Natural killer cell (primary cell): ENCODE data around the gene HPCA. TPM values are rescaled to one million over a fixed set of nuclear protein-coding genes. Genes with fewer than 3 reads are reported as not detected.

Experiments
- ATAC-seq, 3 donors: fragments of 150-1000 bp in 2 of 3; fragments of 200-7000 bp in 1 of 3; cut with Tn5 transposase; 1 replicate in 1 of 3; 2 replicates in 2 of 3; pipeline ENCODE4 v1.10.0; 2021; ENCODE audit warnings: mild to moderate bottlenecking in 2 of 3, moderate library complexity in 2 of 3
- DNase-seq, 2 donors: peaks; one replicate each; pipeline versions ENCODE4 v3.0.0 to v3.0.0-alpha.2; 2013 to 2021; ENCODE audit warnings: mixed read lengths in 1 of 2
- H3K27ac ChIP-seq: one replicate; pipeline ENCODE4 v1.5.1; 2013; ENCODE audit warnings: mild to moderate bottlenecking, low read length
- H3K27me3 ChIP-seq: one replicate; pipeline ENCODE4 v1.6.1; 2013; ENCODE audit warnings: low read length; ENCODE audit not compliant: control insufficient read depth, insufficient read depth
- H3K36me3 ChIP-seq: one replicate; pipeline ENCODE4 v1.6.1; 2013; ENCODE audit warnings: low read length; ENCODE audit not compliant: control insufficient read depth, insufficient read depth
- H3K4me1 ChIP-seq: one replicate; pipeline ENCODE4 v1.6.1; 2013; ENCODE audit warnings: low read length; ENCODE audit not compliant: control insufficient read depth, insufficient read depth
- H3K4me3 ChIP-seq: one replicate; pipeline ENCODE4 v1.5.1; 2013; ENCODE audit warnings: low read length
- H3K9me3 ChIP-seq: one replicate; pipeline ENCODE4 v1.6.1; 2013; ENCODE audit warnings: low read length; ENCODE audit not compliant: control insufficient read depth, insufficient read depth
- H3K27ac Mint-ChIP-seq, 2 donors: one replicate each; pipeline ENCODE4 v1.8.0; 2022; ENCODE audit warnings: mild to moderate bottlenecking in 2 of 2, mixed read lengths in 2 of 2, moderate library complexity in 1 of 2
- H3K27me3 Mint-ChIP-seq, 2 donors: one replicate each; pipeline ENCODE4 v1.8.0; 2022; ENCODE audit warnings: low read depth in 2 of 2, mixed read lengths in 2 of 2
- H3K36me3 Mint-ChIP-seq: one replicate; pipeline ENCODE4 v1.8.0; 2022; ENCODE audit warnings: mixed read lengths
- H3K4me1 Mint-ChIP-seq, 2 donors: one replicate each; pipeline ENCODE4 v1.8.0; 2022; ENCODE audit warnings: mixed read lengths in 2 of 2
- H3K4me3 Mint-ChIP-seq: one replicate; pipeline ENCODE4 v1.8.0; 2022; ENCODE audit warnings: mild to moderate bottlenecking, moderate library complexity, mixed read lengths
- H3K9me3 Mint-ChIP-seq, 2 donors: one replicate each; pipeline ENCODE4 v1.8.0; 2022; ENCODE audit warnings: mixed read lengths in 2 of 2
- WGBS: methylation state at CpG from one replicate; pipeline ENCODE4 v1.1.7; 2013; ENCODE audit warnings: missing lambda C conversion rate; ENCODE audit not compliant: insufficient coverage; 5-methylcytosine and 5-hydroxymethylcytosine counted together
- intact Hi-C: fragments of 100-400 bp; cut with micrococcal nuclease; formaldehyde crosslinking; loops from one replicate; pipeline ENCODE4 v1.14.2; 2022
- total RNA-seq, 4 donors: library from RNA; stranded (reverse); fragments of 120-200 nt in 1 of 4; gene quantifications; one replicate each; pipeline versions ENCODE4 v1.2.3 to v1.2.4, GENCODE V29; 2013 to 2022
- TF ChIP-seq, protein P1 (sequence below): fragments of 200-600 bp; IDR thresholded peaks from one replicate; pipeline ENCODE4 v1.8.0; 2022; ENCODE audit warnings: antibody characterized with exemption

HPCA gene
- total RNA-seq, 3 donors from 2014 or later (not counting 1 experiment from before 2014, with no cell fraction given), result 0.59 TPM; not detected in 2

DNA sequence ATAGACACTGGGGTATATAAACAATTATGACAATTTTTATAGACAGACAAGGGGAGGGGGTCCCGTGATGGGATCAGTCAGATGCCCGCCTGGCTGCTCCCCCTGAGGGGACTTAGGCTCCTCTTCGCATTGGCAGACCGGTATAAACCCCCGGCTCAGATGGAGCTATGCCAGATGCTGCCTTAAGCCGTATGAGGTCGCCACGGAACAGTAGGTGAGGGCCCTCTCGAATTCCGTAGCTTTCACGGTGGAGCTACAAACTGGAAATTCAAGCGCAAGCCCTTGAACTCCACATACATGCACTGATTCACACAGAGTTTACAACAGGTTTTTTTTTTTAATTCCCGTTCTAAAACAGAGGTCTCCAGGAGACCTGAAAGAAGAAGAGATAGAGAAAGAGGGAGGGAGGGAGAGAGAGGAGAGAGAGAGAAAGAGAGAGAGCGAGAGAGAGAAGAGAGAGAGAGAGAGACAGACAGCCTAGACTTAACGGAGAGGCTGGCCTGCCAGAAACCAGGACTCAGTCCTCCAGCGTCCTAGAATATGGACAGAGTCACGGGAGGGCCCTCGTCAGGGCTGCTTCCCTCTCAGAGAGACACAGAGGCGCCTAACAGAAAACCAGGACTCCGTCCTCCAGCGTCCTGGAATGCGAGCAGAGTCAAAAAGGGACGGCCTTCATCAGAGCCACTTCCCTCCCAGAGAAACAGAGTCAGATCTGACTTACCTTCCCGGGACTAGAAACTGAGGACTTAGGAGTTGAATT lies 39.3 kb downstream of the HPCA start:
- Mint-ChIP-seq H3K4me1 (peaks cover 22 to 24% of the 10 kb centered on the region in 2 donors), H3K36me3 (peaks cover 7% of the 10 kb centered on the region), H3K27ac (peak overlapping the region; percentile 35 to 81), H3K27me3 (peaks cover 48 to 57% of the 10 kb centered on the region in 2 donors), H3K4me3 (peak overlapping the region; percentile 83), H3K9me3 (no peaks in the 10 kb centered on the region)
- peak in 1 of 2 donors; percentile 54 for DNase-seq
- H3K27ac ChIP-seq, result no peak overlapping the region
- 17% methylated on average over 24 of the region's 24 CpGs for WGBS
- TF ChIP-seq, protein P1, sequence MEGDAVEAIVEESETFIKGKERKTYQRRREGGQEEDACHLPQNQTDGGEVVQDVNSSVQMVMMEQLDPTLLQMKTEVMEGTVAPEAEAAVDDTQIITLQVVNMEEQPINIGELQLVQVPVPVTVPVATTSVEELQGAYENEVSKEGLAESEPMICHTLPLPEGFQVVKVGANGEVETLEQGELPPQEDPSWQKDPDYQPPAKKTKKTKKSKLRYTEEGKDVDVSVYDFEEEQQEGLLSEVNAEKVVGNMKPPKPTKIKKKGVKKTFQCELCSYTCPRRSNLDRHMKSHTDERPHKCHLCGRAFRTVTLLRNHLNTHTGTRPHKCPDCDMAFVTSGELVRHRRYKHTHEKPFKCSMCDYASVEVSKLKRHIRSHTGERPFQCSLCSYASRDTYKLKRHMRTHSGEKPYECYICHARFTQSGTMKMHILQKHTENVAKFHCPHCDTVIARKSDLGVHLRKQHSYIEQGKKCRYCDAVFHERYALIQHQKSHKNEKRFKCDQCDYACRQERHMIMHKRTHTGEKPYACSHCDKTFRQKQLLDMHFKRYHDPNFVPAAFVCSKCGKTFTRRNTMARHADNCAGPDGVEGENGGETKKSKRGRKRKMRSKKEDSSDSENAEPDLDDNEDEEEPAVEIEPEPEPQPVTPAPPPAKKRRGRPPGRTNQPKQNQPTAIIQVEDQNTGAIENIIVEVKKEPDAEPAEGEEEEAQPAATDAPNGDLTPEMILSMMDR, result no peak
- no peaks in the 10 kb centered on the region for H3K36me3 ChIP-seq
- ATAC-seq, result peak in 2 of 3 donors; percentile 44 to 72
- H3K27me3 ChIP-seq, result peaks cover 41% of the 10 kb centered on the region
- H3K4me1 ChIP-seq, result peaks cover 15% of the 10 kb centered on the region
- no peaks in the 10 kb centered on the region for H3K9me3 ChIP-seq
- intact Hi-C loops, result no loop called here
- H3K4me3 ChIP-seq, result no peak overlapping the region

DNA sequence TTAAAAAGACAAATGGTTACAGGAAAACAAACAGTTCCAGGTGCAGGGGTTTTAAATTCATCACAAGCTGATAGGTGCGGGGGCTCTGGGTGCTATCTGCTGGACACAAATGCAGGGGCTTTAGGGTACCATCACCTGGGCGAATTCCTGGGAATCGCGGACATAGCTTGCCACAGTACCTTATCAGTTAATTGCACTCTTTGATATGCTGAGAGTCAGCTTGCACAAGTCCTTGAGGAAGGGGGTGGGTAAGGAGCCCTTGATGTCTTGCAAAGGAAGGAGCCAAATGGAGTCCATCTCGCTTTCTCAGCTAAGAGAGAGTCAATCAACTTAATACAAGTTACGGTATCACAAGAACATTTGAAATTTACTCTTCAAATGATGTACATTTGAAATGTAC lies 40.3 kb downstream of the HPCA start:
- DNase-seq (no peak), ATAC-seq (no peak)
- H3K27me3 Mint-ChIP-seq, result peaks cover 44 to 50% of the 10 kb centered on the region in 2 donors
- no peaks in the 10 kb centered on the region for H3K36me3 ChIP-seq
- H3K27ac ChIP-seq, result no peak overlapping the region
- TF ChIP-seq, protein P1, result no peak
- no peaks in the 10 kb centered on the region for H3K9me3 Mint-ChIP-seq
- H3K4me3 Mint-ChIP-seq, result no peak overlapping the region
- intact Hi-C loops, result no loop called here
- peaks cover 7% of the 10 kb centered on the region for H3K36me3 Mint-ChIP-seq
- WGBS, result 94% methylated on average over 5 of the region's 6 CpGs
- H3K4me1 Mint-ChIP-seq, result peaks cover 22 to 24% of the 10 kb centered on the region in 2 donors
- H3K9me3 ChIP-seq, result no peaks in the 10 kb centered on the region
- peaks cover 15% of the 10 kb centered on the region for H3K4me1 ChIP-seq
- H3K27ac Mint-ChIP-seq, result no peak overlapping the region
- H3K27me3 ChIP-seq, result peaks cover 36% of the 10 kb centered on the region
- H3K4me3 ChIP-seq, result no peak overlapping the region

DNA sequence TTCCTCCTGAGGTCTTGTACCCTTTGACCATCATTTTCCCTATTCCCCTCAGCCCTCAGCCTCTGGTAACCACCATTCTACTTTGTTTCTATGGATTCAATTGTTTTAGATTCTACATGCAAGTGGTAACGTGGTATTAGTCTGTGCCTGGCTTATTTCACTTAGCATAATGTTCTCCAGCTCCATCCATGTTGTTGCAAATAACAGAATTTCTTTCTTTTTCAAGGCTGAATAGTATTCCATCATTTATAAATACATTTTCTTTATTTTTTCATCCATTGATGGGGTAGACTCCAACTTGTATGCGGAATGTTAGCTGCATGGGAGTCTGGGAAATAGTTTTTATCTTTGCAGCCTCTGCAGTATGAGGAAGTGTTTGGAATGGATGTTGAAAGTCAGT lies 41.1 kb downstream of the HPCA start:
- ATAC-seq (no peak), DNase-seq (no peak)
- no peaks in the 10 kb centered on the region for H3K9me3 ChIP-seq

More for the DNA sequence above, 41.1 kb downstream of the HPCA start:
- Mint-ChIP-seq H3K27ac (no peak overlapping the region), H3K9me3 (no peaks in the 10 kb centered on the region), H3K36me3 (peaks cover 7% of the 10 kb centered on the region), H3K4me1 (peaks cover 22 to 24% of the 10 kb centered on the region in 2 donors), H3K27me3 (peaks cover 38 to 43% of the 10 kb centered on the region in 2 donors), H3K4me3 (no peak overlapping the region)
- H3K27me3 ChIP-seq, result peaks cover 31% of the 10 kb centered on the region
- TF ChIP-seq, protein P1, result no peak
- intact Hi-C loops, result no loop called here
- H3K27ac ChIP-seq, result no peak overlapping the region
- WGBS, result 90% methylated on average over 2 of the region's 2 CpGs
- H3K36me3 ChIP-seq, result no peaks in the 10 kb centered on the region
- H3K4me1 ChIP-seq, result peaks cover 15% of the 10 kb centered on the region
- no peak overlapping the region for H3K4me3 ChIP-seq
